B cell (primary cell): ENCODE measurements around the gene TRIM60.
"Not testable (repeated sequence)": the region's sequence is repeated elsewhere in the genome, so short reads cannot be mapped to it uniquely, and the experiment has no call there.

Source experiments
- EZH2 ChIP-seq: IDR thresholded peaks from 2 replicates; pipeline ENCODE4 v1.6.1; 2012; ENCODE audit warnings: borderline replicate concordance, low read depth, mild to moderate bottlenecking, moderate library complexity, low read length; ENCODE audit not compliant: insufficient read depth, poor library complexity, severe bottlenecking
- TF ChIP-seq, protein P1 (sequence below): fragments of 200-600 bp; IDR thresholded peaks from one replicate; pipeline ENCODE4 v1.8.0; 2022; ENCODE audit warnings: antibody characterized with exemption, mild to moderate bottlenecking

DNA sequence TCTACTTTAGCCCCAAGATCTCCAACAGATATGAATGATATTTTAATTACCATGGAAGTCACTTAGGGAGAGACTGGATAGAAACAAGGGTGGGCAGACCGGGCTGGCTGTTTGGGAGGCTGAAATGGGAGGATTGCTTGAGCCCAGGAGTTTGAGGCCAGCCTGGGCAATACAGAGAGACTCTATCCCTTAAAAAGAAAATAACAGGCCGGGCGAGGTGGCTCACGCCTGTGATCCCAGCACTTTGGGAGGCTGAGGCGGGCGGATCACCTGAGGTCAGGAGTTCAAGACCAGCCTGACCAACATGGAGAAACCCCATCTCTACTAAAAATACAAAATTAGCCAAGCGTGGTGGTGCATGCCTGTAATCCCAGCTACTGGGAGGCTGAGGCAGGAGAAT lies 53.0 kb downstream of the TRIM60 start:
- TF ChIP-seq, protein P1, sequence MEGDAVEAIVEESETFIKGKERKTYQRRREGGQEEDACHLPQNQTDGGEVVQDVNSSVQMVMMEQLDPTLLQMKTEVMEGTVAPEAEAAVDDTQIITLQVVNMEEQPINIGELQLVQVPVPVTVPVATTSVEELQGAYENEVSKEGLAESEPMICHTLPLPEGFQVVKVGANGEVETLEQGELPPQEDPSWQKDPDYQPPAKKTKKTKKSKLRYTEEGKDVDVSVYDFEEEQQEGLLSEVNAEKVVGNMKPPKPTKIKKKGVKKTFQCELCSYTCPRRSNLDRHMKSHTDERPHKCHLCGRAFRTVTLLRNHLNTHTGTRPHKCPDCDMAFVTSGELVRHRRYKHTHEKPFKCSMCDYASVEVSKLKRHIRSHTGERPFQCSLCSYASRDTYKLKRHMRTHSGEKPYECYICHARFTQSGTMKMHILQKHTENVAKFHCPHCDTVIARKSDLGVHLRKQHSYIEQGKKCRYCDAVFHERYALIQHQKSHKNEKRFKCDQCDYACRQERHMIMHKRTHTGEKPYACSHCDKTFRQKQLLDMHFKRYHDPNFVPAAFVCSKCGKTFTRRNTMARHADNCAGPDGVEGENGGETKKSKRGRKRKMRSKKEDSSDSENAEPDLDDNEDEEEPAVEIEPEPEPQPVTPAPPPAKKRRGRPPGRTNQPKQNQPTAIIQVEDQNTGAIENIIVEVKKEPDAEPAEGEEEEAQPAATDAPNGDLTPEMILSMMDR, result not testable (repeated sequence)
- not testable (repeated sequence) for TF ChIP-seq EZH2
